ENCODE data around the gene FAM193B. TPM values are rescaled to one million over a fixed set of nuclear protein-coding genes. Genes with fewer than 3 reads are reported as not detected.

The FAM193B gene
- polyA plus RNA-seq, 3 donors: 1.6 to 216 (median 1.9) TPM

- peaks cover 86% of the 10 kb centered on the region for H4K20me1 ChIP-seq (ENCODE audit: insufficient read depth, low read length)
- peaks cover 34 to 42% of the 10 kb centered on the region in 2 donors for H3K36me3 ChIP-seq (replicated peaks in 1 of 2; ENCODE audit: control insufficient read depth in 1 of 2, insufficient read depth in 2 of 2, low read length in 2 of 2)
- peaks cover 0 to 5% of the 10 kb centered on the region in 2 donors for H3K27me3 ChIP-seq (ENCODE audit: control insufficient read depth in 2 of 2, insufficient read depth in 2 of 2, low read length in 2 of 2)
- no peak overlapping the region for H3K27ac ChIP-seq (ENCODE audit: low read depth in 1 of 2, low read length in 2 of 2)
- WGBS (ENCODE audit: insufficient coverage): 94% methylated on average over 40 of the region's 47 CpGs
- H3K9ac ChIP-seq (ENCODE audit: insufficient read depth, low read length, poor library complexity, severe bottlenecking): no peak overlapping the region
- intact Hi-C loops (cut with micrococcal nuclease): loop anchor here (5.0 to 10.0 kb wide), 2 partner anchors 112 to 190 kb away; partner anchors contain the start of gene MXD3 (in 1 of the 2)
- TF ChIP-seq, protein P1, sequence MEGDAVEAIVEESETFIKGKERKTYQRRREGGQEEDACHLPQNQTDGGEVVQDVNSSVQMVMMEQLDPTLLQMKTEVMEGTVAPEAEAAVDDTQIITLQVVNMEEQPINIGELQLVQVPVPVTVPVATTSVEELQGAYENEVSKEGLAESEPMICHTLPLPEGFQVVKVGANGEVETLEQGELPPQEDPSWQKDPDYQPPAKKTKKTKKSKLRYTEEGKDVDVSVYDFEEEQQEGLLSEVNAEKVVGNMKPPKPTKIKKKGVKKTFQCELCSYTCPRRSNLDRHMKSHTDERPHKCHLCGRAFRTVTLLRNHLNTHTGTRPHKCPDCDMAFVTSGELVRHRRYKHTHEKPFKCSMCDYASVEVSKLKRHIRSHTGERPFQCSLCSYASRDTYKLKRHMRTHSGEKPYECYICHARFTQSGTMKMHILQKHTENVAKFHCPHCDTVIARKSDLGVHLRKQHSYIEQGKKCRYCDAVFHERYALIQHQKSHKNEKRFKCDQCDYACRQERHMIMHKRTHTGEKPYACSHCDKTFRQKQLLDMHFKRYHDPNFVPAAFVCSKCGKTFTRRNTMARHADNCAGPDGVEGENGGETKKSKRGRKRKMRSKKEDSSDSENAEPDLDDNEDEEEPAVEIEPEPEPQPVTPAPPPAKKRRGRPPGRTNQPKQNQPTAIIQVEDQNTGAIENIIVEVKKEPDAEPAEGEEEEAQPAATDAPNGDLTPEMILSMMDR (IDR thresholded peaks at IDR 0.05): no peak
- no peak overlapping the region for H3K4me2 ChIP-seq (replicated peaks; ENCODE audit: extremely low read depth, low read length, poor library complexity, severe bottlenecking)
- Mint-ChIP-seq H3K36me3 (peaks cover 44 to 62% of the 10 kb centered on the region in 2 donors), H3K4me1 (peaks cover 60% of the 10 kb centered on the region), H3K27ac (peak overlapping the region in 1 of 7 donors; percentile 66), H3K4me3 (no peak overlapping the region), H3K27me3 (ENCODE audit: low read depth in 3 of 3) (peaks cover 11 to 13% (median 13%) of the 10 kb centered on the region in 3 donors), H3K9me3 (peaks cover 0 to 3% (median 0%) of the 10 kb centered on the region in 7 donors)
- H2AFZ ChIP-seq (ENCODE audit: insufficient read depth, low read depth, low read length, poor library complexity, severe bottlenecking): no peak overlapping the region
- no peak for DNase-seq
- peaks cover 62 to 85% of the 10 kb centered on the region in 2 donors for H3K4me1 ChIP-seq (ENCODE audit: control insufficient read depth in 1 of 2, insufficient read depth in 2 of 2, low read length in 2 of 2)
- H3K4me3 ChIP-seq (replicated peaks in 1 of 3; ENCODE audit: low read depth in 2 of 3, low read length in 3 of 3): no peak overlapping the region
- no peaks in the 10 kb centered on the region for H3K9me3 ChIP-seq (replicated peaks in 1 of 2; ENCODE audit: control insufficient read depth in 1 of 2, insufficient read depth in 1 of 2, low read length in 2 of 2)
- peaks cover 48% of the 10 kb centered on the region for H3K79me2 ChIP-seq (ENCODE audit: insufficient read depth, low read length)
These were observed 50.0 kb downstream of the FAM193B start for GRCh38 chr5:177504086-177505056.

DNA sequence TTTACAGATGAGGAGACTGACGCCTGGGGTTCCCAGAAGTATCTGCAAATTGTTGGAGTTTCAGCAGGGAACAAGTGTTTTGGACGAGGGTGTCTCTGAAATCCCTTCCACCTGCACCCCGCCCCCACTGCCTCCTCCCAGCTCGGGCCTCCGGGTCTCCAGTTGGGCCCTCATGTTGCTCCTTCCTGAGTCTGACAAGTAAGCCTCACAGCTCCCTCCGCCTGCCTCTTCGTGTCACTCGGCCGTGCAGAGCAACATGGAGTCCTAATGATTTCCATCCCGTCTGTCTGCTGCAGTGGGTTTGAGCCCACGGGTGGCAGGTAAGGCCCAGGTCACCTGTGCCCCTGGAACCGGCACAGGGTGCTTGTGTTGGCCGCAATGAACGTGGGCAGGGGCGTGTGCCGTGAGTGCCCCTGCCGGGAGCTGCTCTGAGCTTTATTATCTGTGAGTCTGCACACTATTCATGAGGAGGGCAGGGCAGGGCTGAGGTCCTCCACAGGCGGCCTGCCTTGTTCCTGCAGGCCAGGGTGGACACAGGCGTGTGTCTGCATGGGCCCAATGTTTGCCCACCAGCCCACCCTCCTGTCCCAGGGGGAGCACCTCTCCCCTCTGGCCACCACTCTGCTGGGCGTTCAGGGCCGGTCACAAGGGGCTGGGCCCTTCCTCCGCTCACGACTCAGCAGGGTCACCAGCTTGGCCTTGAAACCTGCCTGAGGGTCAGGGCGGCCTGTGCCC lies 50.8 kb downstream of the FAM193B start:
- Histone ChIP-seq H3K27me3 (ENCODE audit: control insufficient read depth in 2 of 2, insufficient read depth in 2 of 2, low read length in 2 of 2) (peaks cover 0 to 14% of the 10 kb centered on the region in 2 donors), H3K9ac (ENCODE audit: insufficient read depth, low read length, poor library complexity, severe bottlenecking) (no peak overlapping the region), H3K36me3 (replicated peaks in 1 of 2; ENCODE audit: control insufficient read depth in 1 of 2, insufficient read depth in 2 of 2, low read length in 2 of 2) (peaks cover 34 to 42% of the 10 kb centered on the region in 2 donors), H3K4me1 (ENCODE audit: control insufficient read depth in 1 of 2, insufficient read depth in 2 of 2, low read length in 2 of 2) (peaks cover 64 to 80% of the 10 kb centered on the region in 2 donors), H3K9me3 (replicated peaks in 1 of 2; ENCODE audit: control insufficient read depth in 1 of 2, insufficient read depth in 1 of 2, low read length in 2 of 2) (no peaks in the 10 kb centered on the region), H4K20me1 (ENCODE audit: insufficient read depth, low read length) (peaks cover 80% of the 10 kb centered on the region), H2AFZ (ENCODE audit: insufficient read depth, low read depth, low read length, poor library complexity, severe bottlenecking) (no peak overlapping the region), H3K4me2 (replicated peaks; ENCODE audit: extremely low read depth, low read length, poor library complexity, severe bottlenecking) (no peak overlapping the region), H3K4me3 (replicated peaks in 1 of 3; ENCODE audit: low read depth in 2 of 3, low read length in 3 of 3) (no peak overlapping the region), H3K27ac (ENCODE audit: low read depth in 1 of 2, low read length in 2 of 2) (no peak overlapping the region), H3K79me2 (ENCODE audit: insufficient read depth, low read length) (peaks cover 39% of the 10 kb centered on the region)
- 85% methylated on average over 21 of the region's 24 CpGs for WGBS (ENCODE audit: insufficient coverage)
- TF ChIP-seq, protein P1 (IDR thresholded peaks at IDR 0.05): no peak
- peaks cover 0 to 3% (median 0%) of the 10 kb centered on the region in 7 donors for H3K9me3 Mint-ChIP-seq
- peak overlapping the region in 1 of 7 donors; percentile 30 for H3K27ac Mint-ChIP-seq
- no peak overlapping the region for H3K4me3 Mint-ChIP-seq
- DNase-seq: no peak
- H3K27me3 Mint-ChIP-seq (ENCODE audit: low read depth in 3 of 3): peaks cover 16 to 22% (median 21%) of the 10 kb centered on the region in 3 donors
- peaks cover 42 to 60% of the 10 kb centered on the region in 2 donors for H3K36me3 Mint-ChIP-seq
- intact Hi-C loops (cut with micrococcal nuclease): loop anchor here (2.0 to 10.0 kb wide), 3 partner anchors 111 to 189 kb away; partner anchors contain the start of gene MXD3 (in 1 of the 2)
- peaks cover 65% of the 10 kb centered on the region for H3K4me1 Mint-ChIP-seq

Measured in CD14-positive monocyte (primary cell).